HepG2 (cell line): ENCODE results near the gene ZNF180. TPM values are rescaled to one million over a fixed set of nuclear protein-coding genes. Genes with fewer than 3 reads are reported as not detected.

Source experiments
- EHMT2 ChIP-seq: fragments of 200-600 bp; sonication (generic); IDR thresholded peaks from 2 replicates; pipeline ENCODE4 v1.7.0; 2017; ENCODE audit warnings: antibody characterized with exemption, low read depth, low read length, borderline replicate concordance
- FOXP1 ChIP-seq, 2 experiments: fragments of 450-650 bp in 1 of 2; IDR thresholded peaks; 2 replicates each; pipeline ENCODE4 v1.6.1; 2017 to 2018; ENCODE audit warnings: antibody characterized with exemption in 1 of 2
- GABPA ChIP-seq, 2 experiments: IDR thresholded peaks; 2 replicates each; pipeline ENCODE4 v1.6.1; 2011 to 2016; ENCODE audit warnings: low read depth in 2 of 2, low read length in 1 of 2, missing biosample characterization in 1 of 2, missing genetic modification characterization in 1 of 2
- HMG20B ChIP-seq: conservative IDR thresholded peaks from 2 replicates; pipeline ENCODE4 v1.6.1; 2016; ENCODE audit warnings: missing genetic modification reagents, missing compliant biosample characterization
- NCOA1 ChIP-seq: sonication (generic); formaldehyde crosslinking; IDR thresholded peaks from 2 replicates; pipeline ENCODE4 v1.9.0; 2021; ENCODE audit warnings: missing genetic modification reagents
- NFKB2 ChIP-seq: sonication (generic); formaldehyde crosslinking; IDR thresholded peaks from 2 replicates; pipeline ENCODE4 v1.4.0; 2020; ENCODE audit warnings: missing genetic modification reagents, borderline replicate concordance
- SALL1 ChIP-seq: sonication (generic); formaldehyde crosslinking; IDR thresholded peaks from 2 replicates; pipeline ENCODE4 v1.8.0; 2022; ENCODE audit warnings: mild to moderate bottlenecking, missing genetic modification reagents
- THAP11 ChIP-seq: IDR thresholded peaks from 2 replicates; pipeline ENCODE4 v1.6.1; 2016; ENCODE audit warnings: missing biosample characterization, missing genetic modification reagents
- TSC22D2 ChIP-seq: sonication (generic); formaldehyde crosslinking; IDR thresholded peaks from 2 replicates; pipeline ENCODE4 v1.5.1; 2020; ENCODE audit warnings: missing genetic modification reagents, mild to moderate bottlenecking, borderline replicate concordance
- YY1 ChIP-seq: IDR thresholded peaks from 2 replicates; pipeline ENCODE4 v1.6.1; 2011; ENCODE audit warnings: low read length, low read depth, moderate library complexity, mild to moderate bottlenecking; ENCODE audit not compliant: insufficient read depth, insufficient replicate concordance
- ZFP37 ChIP-seq: sonication (generic); formaldehyde crosslinking; IDR thresholded peaks from 2 replicates; pipeline ENCODE4 v1.4.0; 2020; ENCODE audit warnings: missing genetic modification reagents, borderline replicate concordance
- ZNF142 ChIP-seq: sonication (generic); formaldehyde crosslinking; IDR thresholded peaks from 2 replicates; pipeline ENCODE4 v1.4.0; 2020; ENCODE audit warnings: missing genetic modification reagents
- ZNF207 ChIP-seq: fragments of 450-650 bp; IDR thresholded peaks from 2 replicates; pipeline ENCODE4 v1.6.1; 2016; ENCODE audit warnings: antibody characterized with exemption, borderline replicate concordance
- ZNF235 ChIP-seq: sonication (generic); formaldehyde crosslinking; IDR thresholded peaks from 2 replicates; pipeline ENCODE4 v1.8.1; 2023; ENCODE audit warnings: mild to moderate bottlenecking, missing genetic modification reagents, borderline replicate concordance
- ZNF451 ChIP-seq: sonication (generic); formaldehyde crosslinking; IDR thresholded peaks from 2 replicates; pipeline ENCODE4 v1.5.0; 2020; ENCODE audit warnings: mild to moderate bottlenecking, missing genetic modification reagents
- ZNF644 ChIP-seq: IDR thresholded peaks from 2 replicates; pipeline ENCODE4 v1.6.1; 2016; ENCODE audit warnings: low read depth
- ZNF670 ChIP-seq: sonication (generic); formaldehyde crosslinking; IDR thresholded peaks from 2 replicates; pipeline ENCODE4 v1.8.0; 2022; ENCODE audit warnings: mild to moderate bottlenecking, missing genetic modification reagents, borderline replicate concordance
- polyA plus RNA-seq, 8 experiments: library from polyadenylated mRNA; depleted of rRNA in 3 of 8; stranded (reverse) in 7 of 8; unstranded in 1 of 8; fragments of >200 nt; fragmentation: Illumina TruSeq in 4 of 8; extraction: Trizol in 4 of 8; gene quantifications; 2 replicates each; pipeline versions ENCODE4 v1.2.1 to v1.2.3, GENCODE V29; 2011 to 2016; ENCODE audit warnings: low read depth in 4 of 8, missing spikeins in 1 of 8, mixed read lengths in 1 of 8; ENCODE audit not compliant: insufficient read depth in 1 of 8
- total RNA-seq, 5 experiments: library from RNA; depleted of rRNA; stranded (reverse); fragments of >200 nt; fragmentation: Illumina TruSeq; extraction: Trizol; gene quantifications; 2 replicates each; pipeline ENCODE4 v1.2.3, GENCODE V29; 2016; ENCODE audit warnings: low read depth in 1 of 5
- TF ChIP-seq, protein P1 (sequence below): sonication (generic); formaldehyde crosslinking; IDR thresholded peaks from 2 replicates; pipeline ENCODE4 v1.8.1; 2023; ENCODE audit warnings: missing genetic modification reagents, mild to moderate bottlenecking, borderline replicate concordance
- TF ChIP-seq, protein P2 (sequence below): sonication (generic); formaldehyde crosslinking; IDR thresholded peaks from 2 replicates; pipeline ENCODE4 v1.8.1; 2023; ENCODE audit warnings: mild to moderate bottlenecking, missing genetic modification reagents
- TF ChIP-seq, protein P3 (sequence below): sonication (generic); formaldehyde crosslinking; IDR thresholded peaks from 2 replicates; pipeline ENCODE4 v1.8.1; 2023; ENCODE audit warnings: mild to moderate bottlenecking, inconsistent platforms, moderate library complexity, missing genetic modification reagents, borderline replicate concordance

ZNF180 gene
- total and polyA plus RNA-seq, 2 of the 13 experiments (the other 11 are each of a cell fraction or from before 2014, with no cell fraction given): 0.92 to 9.3 TPM

DNA sequence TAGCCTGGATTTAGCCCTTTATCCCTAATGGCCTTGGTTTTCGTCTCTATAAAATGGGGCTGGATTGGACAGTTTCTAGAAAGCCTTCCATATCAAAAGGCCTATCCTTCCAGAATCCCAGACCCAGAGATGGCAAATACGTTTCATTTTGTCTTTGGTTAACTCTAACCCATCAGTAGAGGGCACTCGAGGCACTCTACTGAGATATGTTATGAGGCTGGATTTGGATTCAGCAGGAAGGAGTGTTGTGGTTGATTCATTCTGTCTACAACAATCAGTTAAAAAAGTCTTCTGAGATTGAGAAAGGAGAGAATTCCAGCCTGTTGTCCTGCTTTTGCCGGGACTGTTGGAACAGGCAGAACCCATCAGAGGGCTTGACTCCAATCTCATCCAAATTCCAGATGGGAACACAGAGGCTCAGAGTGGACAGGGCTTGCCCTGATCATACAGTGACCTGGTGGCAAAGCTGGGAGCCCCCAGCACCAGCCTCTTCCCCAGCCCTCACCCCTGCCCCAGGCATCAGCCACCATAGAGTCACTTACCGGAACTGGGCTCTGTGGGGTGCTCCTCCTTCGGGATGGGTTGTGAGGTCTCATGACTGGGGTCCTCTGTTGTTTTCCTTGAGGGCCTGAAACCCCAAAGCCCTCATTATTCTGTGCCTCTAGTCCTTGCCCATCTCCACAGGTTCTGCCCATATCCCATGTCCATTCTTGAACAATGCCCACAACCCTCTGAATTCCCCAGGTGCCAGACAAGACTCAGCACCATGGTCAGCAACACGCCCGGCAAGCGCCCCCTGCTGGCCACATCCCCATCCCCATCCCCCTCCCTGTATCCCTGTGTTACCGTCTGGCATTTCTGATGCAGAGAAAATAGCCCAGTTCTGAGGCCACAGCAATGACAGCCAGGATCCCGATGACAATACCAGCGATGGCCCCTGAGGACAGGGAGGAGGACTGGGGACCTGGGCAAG, 12.3 kb upstream of the ZNF180 start (continued):
- peak; percentile 38; the same call in 1 of the 2 replicates for TF ChIP-seq THAP11 (CRISPR knock-in tag)
- TF ChIP-seq, protein P1, sequence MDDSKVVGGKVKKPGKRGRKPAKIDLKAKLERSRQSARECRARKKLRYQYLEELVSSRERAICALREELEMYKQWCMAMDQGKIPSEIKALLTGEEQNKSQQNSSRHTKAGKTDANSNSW (CRISPR knock-in tag): no peak
- TF ChIP-seq NCOA1: 0 out of 2 replicates have a peak, but pooled peaks have one; percentile 37
- TF ChIP-seq TSC22D2: no peak
- no peak for TF ChIP-seq ZNF235 (CRISPR knock-in tag)
- TF ChIP-seq ZNF142 (CRISPR knock-in tag): 0 out of 2 replicates have a peak, but pooled peaks have one; percentile 18
- no peak for TF ChIP-seq ZNF670 (CRISPR knock-in tag)
- TF ChIP-seq SALL1 (CRISPR knock-in tag): peak; percentile 58; the same call in 1 of the 2 replicates
- no peak for TF ChIP-seq YY1
- TF ChIP-seq ZNF207: no peak
- TF ChIP-seq, protein P2, sequence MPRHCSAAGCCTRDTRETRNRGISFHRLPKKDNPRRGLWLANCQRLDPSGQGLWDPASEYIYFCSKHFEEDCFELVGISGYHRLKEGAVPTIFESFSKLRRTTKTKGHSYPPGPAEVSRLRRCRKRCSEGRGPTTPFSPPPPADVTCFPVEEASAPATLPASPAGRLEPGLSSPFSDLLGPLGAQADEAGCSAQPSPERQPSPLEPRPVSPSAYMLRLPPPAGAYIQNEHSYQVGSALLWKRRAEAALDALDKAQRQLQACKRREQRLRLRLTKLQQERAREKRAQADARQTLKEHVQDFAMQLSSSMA (CRISPR knock-in tag): no peak
- no peak for TF ChIP-seq NFKB2 (CRISPR knock-in tag)
- TF ChIP-seq ZFP37 (CRISPR knock-in tag): no peak
- TF ChIP-seq GABPA (IDR thresholded peaks at IDR 0.05; ENCODE audit: low read depth, low read length): no peak
- TF ChIP-seq GABPA (CRISPR knock-in tag; IDR thresholded peaks at IDR 0.05; ENCODE audit: low read depth): no peak
- TF ChIP-seq ZNF451 (CRISPR knock-in tag): no peak
- TF ChIP-seq ZNF644 (CRISPR knock-in tag): no peak
- TF ChIP-seq HMG20B (CRISPR knock-in tag): no peak
- TF ChIP-seq FOXP1 (IDR thresholded peaks at IDR 0.05): no peak
- no peak for TF ChIP-seq FOXP1 (CRISPR knock-in tag; IDR thresholded peaks at IDR 0.05)
- TF ChIP-seq EHMT2: peak; percentile 88
- TF ChIP-seq, protein P3, sequence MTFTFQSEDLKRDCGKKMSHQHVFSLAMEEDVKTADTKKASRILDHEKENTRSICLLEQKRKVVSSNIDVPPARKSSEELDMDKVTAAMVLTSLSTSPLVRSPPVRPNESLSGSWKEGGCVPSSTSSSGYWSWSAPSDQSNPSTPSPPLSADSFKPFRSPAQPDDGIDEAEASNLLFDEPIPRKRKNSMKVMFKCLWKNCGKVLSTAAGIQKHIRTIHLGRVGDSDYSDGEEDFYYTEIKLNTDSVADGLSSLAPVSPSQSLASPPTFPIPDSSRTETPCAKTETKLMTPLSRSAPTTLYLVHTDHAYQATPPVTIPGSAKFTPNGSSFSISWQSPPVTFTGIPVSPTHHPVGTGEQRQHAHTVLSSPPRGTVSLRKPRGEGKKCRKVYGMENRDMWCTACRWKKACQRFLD (CRISPR knock-in tag): 0 out of 2 replicates have a peak, but pooled peaks have one; percentile 49
